Astrocyte (in vitro differentiated cells and primary cell): ENCODE data around the gene PRKCH. TPM values are rescaled to one million over a fixed set of nuclear protein-coding genes. Genes with fewer than 3 reads are reported as not detected.

Experiments
- DNase-seq: peaks from one replicate; pipeline ENCODE4 v3.0.0-alpha.2; 2010; ENCODE audit warnings: low read depth
- FAIRE-seq: peaks from 2 replicates; lab custom pipeline; 2011; peaks lifted over from hg19 to GRCh38; lab: Jason Lieb, UNC
- H2AFZ ChIP-seq: 2 replicates; pipeline ENCODE4 v1.6.0; 2012; ENCODE audit warnings: low read depth, low read length, inconsistent platforms
- H3K27ac ChIP-seq: 2 replicates; pipeline ENCODE4 v1.5.1; 2011; ENCODE audit warnings: low read depth, low read length, inconsistent platforms
- H3K27me3 ChIP-seq: 2 replicates; pipeline ENCODE4 v1.6.0; 2011; ENCODE audit warnings: low read length, inconsistent platforms; ENCODE audit not compliant: insufficient read depth
- H3K36me3 ChIP-seq: 2 replicates; pipeline ENCODE4 v1.5.1; 2011; ENCODE audit warnings: low read length, inconsistent platforms; ENCODE audit not compliant: insufficient read depth
- H3K4me1 ChIP-seq: 2 replicates; pipeline ENCODE4 v1.5.1; 2011; ENCODE audit warnings: low read length, inconsistent platforms; ENCODE audit not compliant: insufficient read depth
- H3K4me2 ChIP-seq: 2 replicates; pipeline ENCODE4 v1.6.0; 2012; ENCODE audit warnings: low read length, inconsistent platforms
- H3K4me3 ChIP-seq: 2 replicates; pipeline ENCODE4 v1.5.1; 2011; ENCODE audit warnings: low read depth, mild to moderate bottlenecking, low read length, inconsistent platforms; ENCODE audit not compliant: insufficient read depth
- H3K79me2 ChIP-seq: 2 replicates; pipeline ENCODE4 v1.6.0; 2012; ENCODE audit warnings: mild to moderate bottlenecking, low read length, inconsistent platforms; ENCODE audit not compliant: insufficient read depth
- H3K9ac ChIP-seq: 2 replicates; pipeline ENCODE4 v1.6.0; 2012; ENCODE audit warnings: mild to moderate bottlenecking, low read length, inconsistent platforms
- H3K9me3 ChIP-seq: 2 replicates; pipeline ENCODE4 v1.5.1; 2012; ENCODE audit warnings: low read depth, mild to moderate bottlenecking, low read length, inconsistent platforms; ENCODE audit not compliant: insufficient read depth
- H4K20me1 ChIP-seq: 2 replicates; pipeline ENCODE4 v1.6.0; 2012; ENCODE audit warnings: low read length, inconsistent platforms; ENCODE audit not compliant: insufficient read depth
- H3K27ac Mint-ChIP-seq: one replicate; pipeline ENCODE4 v1.8.0; 2021; ENCODE audit warnings: mild to moderate bottlenecking, mixed read lengths; ENCODE audit not compliant: unreplicated experiment
- H3K27me3 Mint-ChIP-seq: one replicate; pipeline ENCODE4 v1.8.0; 2021; ENCODE audit warnings: low read depth, mixed read lengths; ENCODE audit not compliant: unreplicated experiment
- H3K36me3 Mint-ChIP-seq: one replicate; pipeline ENCODE4 v1.8.0; 2021; ENCODE audit warnings: low read depth, mixed read lengths; ENCODE audit not compliant: unreplicated experiment
- H3K4me1 Mint-ChIP-seq: one replicate; pipeline ENCODE4 v1.8.0; 2021; ENCODE audit warnings: low read depth, mixed read lengths; ENCODE audit not compliant: unreplicated experiment
- H3K4me3 Mint-ChIP-seq: one replicate; pipeline ENCODE4 v1.8.0; 2021; ENCODE audit warnings: mild to moderate bottlenecking, moderate library complexity, mixed read lengths; ENCODE audit not compliant: unreplicated experiment
- H3K9me3 Mint-ChIP-seq: one replicate; pipeline ENCODE4 v1.8.0; 2021; ENCODE audit warnings: mild to moderate bottlenecking, mixed read lengths; ENCODE audit not compliant: unreplicated experiment
- EZH2 ChIP-seq: IDR thresholded peaks from 2 replicates; pipeline ENCODE4 v1.6.1; 2012; ENCODE audit warnings: mild to moderate bottlenecking, low read length, inconsistent platforms; ENCODE audit not compliant: insufficient read depth
- total RNA-seq: library from RNA; stranded (reverse); gene quantifications from 2 replicates; pipeline ENCODE4 v1.2.1, GENCODE V29; 2021
- TF ChIP-seq, protein P1 (sequence below): IDR thresholded peaks from 2 replicates; pipeline ENCODE4 v1.5.1; 2011; ENCODE audit warnings: low read depth, mild to moderate bottlenecking, inconsistent platforms, low read length, moderate library complexity; ENCODE audit not compliant: insufficient read depth

Gene PRKCH
- total RNA-seq, 1 donor from 2014 or later, result 6.0 TPM

DNA sequence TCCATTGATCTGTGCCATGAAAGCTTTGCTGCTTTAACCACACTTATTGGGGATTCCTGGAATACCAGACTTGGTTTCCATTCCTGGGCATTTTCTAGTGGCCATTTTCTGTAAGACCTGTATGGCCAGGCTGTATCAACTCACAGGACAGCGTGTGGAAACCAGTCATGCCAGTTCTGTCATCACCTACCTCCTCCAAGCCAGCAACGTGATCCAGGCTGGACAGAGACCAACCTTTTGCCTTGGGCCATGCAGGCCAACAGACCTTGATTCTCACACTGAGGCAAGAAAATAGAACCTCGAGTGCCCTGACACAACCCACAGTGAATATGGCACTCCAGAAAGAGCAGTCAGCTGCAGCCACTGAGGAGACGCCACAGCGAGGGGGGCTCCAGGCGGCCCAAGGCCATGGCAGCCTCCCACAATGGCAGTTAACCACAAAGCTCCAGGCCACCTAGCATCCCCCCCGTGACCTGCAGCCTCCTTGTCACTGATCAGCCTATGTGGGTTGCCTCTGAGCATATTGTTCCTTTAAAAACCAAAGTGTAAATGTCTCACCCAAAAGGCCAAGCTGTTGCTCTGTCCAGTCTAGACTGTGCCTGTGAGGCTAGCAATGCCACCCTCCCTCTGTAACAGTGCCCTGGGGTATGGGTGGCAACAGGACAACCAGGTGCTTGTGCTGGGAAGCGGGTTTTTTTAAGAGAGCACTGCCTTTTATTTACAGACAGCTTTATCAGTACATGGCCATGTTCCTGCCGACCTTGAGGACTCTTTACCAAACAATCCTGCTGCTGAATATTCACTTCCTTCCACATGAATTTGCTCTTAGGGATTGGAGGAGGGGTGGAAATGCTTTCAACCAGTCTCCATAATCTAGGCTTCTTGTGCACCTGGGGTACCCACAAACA is 205.3 kb downstream of the PRKCH start:
- Histone ChIP-seq H3K9me3 (no peaks in the 10 kb centered on the region), H3K79me2 (no peaks in the 10 kb centered on the region), H4K20me1 (no peaks in the 10 kb centered on the region), H3K4me3 (no peak overlapping the region), H3K9ac (peak overlapping the region; percentile 46), H3K27ac (peak overlapping the region; percentile 70), H3K36me3 (no peaks in the 10 kb centered on the region), H2AFZ (no peak overlapping the region), H3K4me2 (peak overlapping the region; percentile 58), H3K27me3 (no peaks in the 10 kb centered on the region), H3K4me1 (peaks cover 52% of the 10 kb centered on the region)
- Mint-ChIP-seq H3K4me3 (no peak overlapping the region), H3K4me1 (peaks cover 58% of the 10 kb centered on the region), H3K27ac (peak overlapping the region; percentile 93), H3K27me3 (no peaks in the 10 kb centered on the region), H3K36me3 (no peaks in the 10 kb centered on the region), H3K9me3 (no peaks in the 10 kb centered on the region)
- TF ChIP-seq, protein P1, sequence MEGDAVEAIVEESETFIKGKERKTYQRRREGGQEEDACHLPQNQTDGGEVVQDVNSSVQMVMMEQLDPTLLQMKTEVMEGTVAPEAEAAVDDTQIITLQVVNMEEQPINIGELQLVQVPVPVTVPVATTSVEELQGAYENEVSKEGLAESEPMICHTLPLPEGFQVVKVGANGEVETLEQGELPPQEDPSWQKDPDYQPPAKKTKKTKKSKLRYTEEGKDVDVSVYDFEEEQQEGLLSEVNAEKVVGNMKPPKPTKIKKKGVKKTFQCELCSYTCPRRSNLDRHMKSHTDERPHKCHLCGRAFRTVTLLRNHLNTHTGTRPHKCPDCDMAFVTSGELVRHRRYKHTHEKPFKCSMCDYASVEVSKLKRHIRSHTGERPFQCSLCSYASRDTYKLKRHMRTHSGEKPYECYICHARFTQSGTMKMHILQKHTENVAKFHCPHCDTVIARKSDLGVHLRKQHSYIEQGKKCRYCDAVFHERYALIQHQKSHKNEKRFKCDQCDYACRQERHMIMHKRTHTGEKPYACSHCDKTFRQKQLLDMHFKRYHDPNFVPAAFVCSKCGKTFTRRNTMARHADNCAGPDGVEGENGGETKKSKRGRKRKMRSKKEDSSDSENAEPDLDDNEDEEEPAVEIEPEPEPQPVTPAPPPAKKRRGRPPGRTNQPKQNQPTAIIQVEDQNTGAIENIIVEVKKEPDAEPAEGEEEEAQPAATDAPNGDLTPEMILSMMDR, result no peak
- DNase-seq (no peak), FAIRE-seq (no peak)

DNA sequence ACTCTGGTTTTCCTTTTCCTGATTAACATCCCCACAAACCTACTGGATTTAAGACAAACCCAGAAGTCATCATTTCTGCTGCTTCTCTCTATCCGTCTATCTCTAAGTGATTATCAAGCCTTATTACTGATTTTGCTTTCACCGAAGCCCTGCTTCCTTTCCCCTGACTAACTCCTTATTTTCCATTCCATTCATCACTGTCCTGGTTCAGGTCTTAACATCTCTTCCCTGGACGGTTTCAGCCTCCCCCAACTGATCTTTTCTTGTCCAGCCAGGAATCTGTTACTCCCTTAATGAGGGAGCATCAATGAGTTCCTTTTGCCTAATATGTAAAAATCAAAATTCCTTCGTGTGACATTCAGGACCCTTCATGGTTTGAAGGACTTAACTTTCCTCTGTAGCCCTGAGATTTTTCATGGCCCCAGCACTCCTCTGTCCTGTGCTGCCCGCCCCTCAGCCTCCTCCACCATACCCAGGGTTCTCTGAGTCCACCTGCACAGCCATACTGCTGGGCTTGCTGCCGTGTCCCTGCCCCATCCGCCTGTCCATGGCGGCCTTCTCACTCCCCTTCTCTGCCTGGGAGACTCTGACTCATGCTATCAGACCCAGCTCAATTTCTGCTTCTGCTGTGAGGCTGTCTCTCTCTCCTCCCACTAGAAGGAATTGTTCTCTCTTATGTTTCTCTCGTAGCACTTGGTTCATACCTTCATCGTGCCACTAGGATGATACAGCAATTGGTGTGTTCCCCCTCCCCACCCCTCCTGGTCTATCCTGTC is 206.1 kb downstream of the PRKCH start:
- H3K4me1 Mint-ChIP-seq, result peaks cover 60% of the 10 kb centered on the region
- peak overlapping the region; percentile 46 for H3K9ac ChIP-seq

More for the DNA sequence above, 206.1 kb downstream of the PRKCH start:
- Histone ChIP-seq H2AFZ (peak overlapping the region; percentile 32), H3K9me3 (no peaks in the 10 kb centered on the region), H3K4me1 (peaks cover 52% of the 10 kb centered on the region), H3K4me3 (no peak overlapping the region), H4K20me1 (no peaks in the 10 kb centered on the region), H3K36me3 (no peaks in the 10 kb centered on the region), H3K4me2 (peak overlapping the region; percentile 58), H3K27ac (peak overlapping the region; percentile 70), H3K27me3 (no peaks in the 10 kb centered on the region), H3K79me2 (no peaks in the 10 kb centered on the region)
- H3K36me3 Mint-ChIP-seq, result no peaks in the 10 kb centered on the region
- no peaks in the 10 kb centered on the region for H3K9me3 Mint-ChIP-seq
- no peaks in the 10 kb centered on the region for H3K27me3 Mint-ChIP-seq
- DNase-seq, result peak; percentile 92
- TF ChIP-seq, protein P1, result no peak
- no peak for TF ChIP-seq EZH2
- H3K4me3 Mint-ChIP-seq, result no peak overlapping the region
- H3K27ac Mint-ChIP-seq, result peak overlapping the region; percentile 93
- FAIRE-seq, result no peak
